ENCODE measurements around the gene BOC. TPM values are rescaled to one million over a fixed set of nuclear protein-coding genes. Genes with fewer than 3 reads are reported as not detected.

The BOC gene
- polyA plus RNA-seq, 6 donors from 2014 or later = not detected

GRCh38 chr3:113240841-113241240 lies 29.5 kb downstream of the BOC start:
- Mint-ChIP-seq H3K4me3 (no peak overlapping the region), H3K27me3 (peaks cover 18 to 35% (median 24%) of the 10 kb centered on the region in 3 donors), H3K27ac (no peak overlapping the region), H3K9me3 (no peaks in the 10 kb centered on the region), H3K36me3 (peaks cover 0 to 5% of the 10 kb centered on the region in 2 donors), H3K4me1 (peaks cover 0 to 6% (median 0%) of the 10 kb centered on the region in 3 donors)
- ATAC-seq (ENCODE audit: low read depth in 2 of 2) (no peak), DNase-seq (no peak)

DNA sequence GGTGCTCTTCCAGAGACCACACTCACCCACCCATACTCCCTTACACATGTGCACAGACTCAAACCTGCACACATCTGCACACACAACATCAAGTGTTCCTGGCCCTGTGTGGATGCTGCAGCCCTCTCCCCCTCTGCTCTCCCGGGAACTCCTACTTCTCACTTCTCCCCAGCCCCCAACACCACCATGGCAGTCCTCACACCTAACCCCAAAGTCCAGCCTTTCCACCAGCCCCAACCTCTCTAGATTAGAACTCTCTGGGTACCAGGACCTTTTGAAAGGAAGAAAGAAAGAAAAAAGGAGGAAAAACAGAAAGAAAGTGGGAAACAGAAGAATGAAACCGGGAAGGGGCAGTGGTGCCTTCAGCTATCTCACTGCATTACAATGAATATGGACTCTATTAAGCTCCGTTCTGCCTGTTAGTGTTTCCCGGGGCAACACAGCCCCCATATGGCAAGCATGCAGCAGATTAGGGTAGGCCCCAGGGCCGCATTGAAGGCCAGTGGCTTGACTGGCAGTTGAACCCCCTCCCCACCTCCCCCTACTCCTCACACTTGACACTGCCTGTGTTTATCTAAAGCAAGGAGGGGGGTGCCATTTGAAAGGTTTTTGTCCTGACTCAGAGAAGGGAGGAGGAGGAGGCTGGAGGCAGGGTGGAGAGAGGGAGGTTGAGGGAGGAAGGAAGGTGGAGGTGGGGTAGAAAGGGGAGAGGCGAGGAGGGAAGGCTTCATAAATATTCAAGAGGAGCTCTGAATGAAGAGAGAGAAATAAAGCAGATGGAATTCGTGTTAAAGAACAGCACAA lies 30.1 kb downstream of the BOC start:
- no peak overlapping the region for H3K27ac Mint-ChIP-seq
- ATAC-seq (ENCODE audit: low read depth in 2 of 2) (no peak), DNase-seq (no peak)
- H3K9me3 Mint-ChIP-seq = no peaks in the 10 kb centered on the region
- peaks cover 0 to 6% (median 0%) of the 10 kb centered on the region in 3 donors for H3K4me1 Mint-ChIP-seq
- H3K4me3 Mint-ChIP-seq = no peak overlapping the region
- H3K36me3 Mint-ChIP-seq = peaks cover 0 to 5% of the 10 kb centered on the region in 2 donors
- peaks cover 18 to 36% (median 25%) of the 10 kb centered on the region in 3 donors for H3K27me3 Mint-ChIP-seq

- ATAC-seq (ENCODE audit: low read depth in 2 of 2) (no peak), DNase-seq (no peak)
- peak overlapping the region in 1 of 6 donors; percentile 24 for H3K27ac Mint-ChIP-seq
- H3K9me3 Mint-ChIP-seq = peaks cover 0 to 2% (median 0%) of the 10 kb centered on the region in 7 donors
- H3K4me3 Mint-ChIP-seq = no peak overlapping the region
- H3K4me1 Mint-ChIP-seq = peaks cover 0 to 6% (median 3%) of the 10 kb centered on the region in 3 donors
- H3K36me3 Mint-ChIP-seq = peaks cover 0 to 5% of the 10 kb centered on the region in 2 donors
- H3K27me3 Mint-ChIP-seq = peaks cover 17 to 39% (median 32%) of the 10 kb centered on the region in 3 donors
Observed at GRCh38 chr3:113242096-113242581, 30.8 kb downstream of the BOC start.

- Mint-ChIP-seq H3K36me3 (peaks cover 0 to 5% of the 10 kb centered on the region in 2 donors), H3K4me1 (peaks cover 0 to 6% (median 3%) of the 10 kb centered on the region in 3 donors), H3K9me3 (peaks cover 0 to 2% (median 0%) of the 10 kb centered on the region in 7 donors), H3K27me3 (peaks cover 18 to 32% (median 29%) of the 10 kb centered on the region in 3 donors), H3K27ac (peak overlapping the region in 1 of 6 donors; percentile 6), H3K4me3 (no peak overlapping the region)
- no peak for ATAC-seq (ENCODE audit: low read depth in 2 of 2)
- DNase-seq = no peak
Observed at GRCh38 chr3:113243071-113243470, 31.7 kb downstream of the BOC start.

DNA sequence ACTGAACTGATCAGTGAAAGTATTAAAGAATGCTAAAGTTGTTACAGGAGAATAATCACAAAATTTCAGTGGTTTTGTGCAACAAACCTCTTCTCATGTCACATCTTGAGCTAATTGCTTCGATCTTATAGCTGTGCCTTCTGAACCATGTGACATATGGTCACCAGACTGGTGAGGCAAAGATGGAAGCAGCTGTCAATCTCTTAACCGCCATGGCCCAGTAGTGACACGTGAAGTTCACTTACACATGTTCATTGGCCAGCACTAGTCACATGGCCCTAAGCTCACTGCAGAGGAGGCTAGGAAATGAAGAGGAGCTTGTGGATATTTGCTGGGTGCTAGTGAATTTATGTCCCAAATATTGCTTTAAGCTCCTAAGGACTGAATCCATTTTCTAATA lies 32.5 kb downstream of the BOC start:
- no peak overlapping the region for H3K27ac Mint-ChIP-seq
- ATAC-seq (ENCODE audit: low read depth in 2 of 2) = no peak

DNA sequence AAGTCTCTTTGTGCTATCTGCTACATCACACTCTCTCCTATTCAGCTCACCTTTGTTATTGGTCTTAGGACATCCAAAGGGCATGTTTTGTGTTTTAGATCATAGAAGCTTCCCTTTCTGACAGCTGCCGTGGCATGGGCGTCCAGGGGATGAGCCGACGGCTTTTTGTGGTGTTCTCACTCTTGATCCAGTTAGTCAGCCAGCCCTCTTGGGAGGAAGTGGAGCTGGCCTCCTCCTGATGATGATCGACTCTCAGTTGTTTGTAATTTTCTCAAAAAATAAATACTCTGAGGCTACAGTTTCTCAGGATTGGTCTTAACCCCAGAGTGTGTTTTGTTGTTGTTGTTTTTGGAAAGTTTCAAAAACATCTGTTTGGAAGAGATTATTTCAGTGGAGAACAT lies 34.4 kb downstream of the BOC start:
- ATAC-seq (ENCODE audit: low read depth in 2 of 2) = no peak
- Mint-ChIP-seq H3K27me3 (peaks cover 18 to 30% (median 19%) of the 10 kb centered on the region in 3 donors), H3K4me1 (peaks cover 0 to 6% (median 3%) of the 10 kb centered on the region in 3 donors), H3K4me3 (no peak overlapping the region), H3K36me3 (peaks cover 0 to 5% of the 10 kb centered on the region in 2 donors), H3K9me3 (peaks cover 0 to 2% (median 0%) of the 10 kb centered on the region in 7 donors), H3K27ac (no peak overlapping the region)
- DNase-seq = no peak

More for the DNA sequence above, 32.5 kb downstream of the BOC start:
- peaks cover 0 to 5% of the 10 kb centered on the region in 2 donors for H3K36me3 Mint-ChIP-seq
- H3K27me3 Mint-ChIP-seq = peaks cover 18 to 30% (median 28%) of the 10 kb centered on the region in 3 donors
- peaks cover 0 to 2% (median 0%) of the 10 kb centered on the region in 7 donors for H3K9me3 Mint-ChIP-seq
- no peak for DNase-seq
- H3K4me3 Mint-ChIP-seq = no peak overlapping the region
- peaks cover 0 to 6% (median 3%) of the 10 kb centered on the region in 3 donors for H3K4me1 Mint-ChIP-seq

DNA sequence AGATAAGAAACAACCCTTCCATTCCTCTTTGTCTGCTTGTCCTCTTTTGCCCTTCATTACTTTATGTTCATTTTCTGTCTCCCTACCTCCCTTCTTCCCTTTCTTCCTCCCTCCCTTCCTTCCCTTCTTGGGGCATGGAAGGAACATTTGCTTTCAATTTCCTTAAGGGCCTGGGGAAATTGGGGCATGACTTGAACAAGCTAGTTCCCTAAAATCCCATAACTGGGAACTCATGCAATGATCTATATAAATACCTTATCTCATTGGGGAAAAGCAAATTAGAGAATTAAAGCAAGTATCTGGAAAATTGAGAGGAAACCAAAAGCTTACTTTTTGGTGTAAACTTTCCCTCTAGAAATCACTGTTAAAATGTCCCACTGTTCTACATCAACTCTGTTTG lies 35.7 kb downstream of the BOC start:
- peaks cover 0 to 2% (median 0%) of the 10 kb centered on the region in 7 donors for H3K9me3 Mint-ChIP-seq
- no peak for DNase-seq
- H3K4me1 Mint-ChIP-seq = peaks cover 0 to 3% (median 0%) of the 10 kb centered on the region in 3 donors
- H3K27me3 Mint-ChIP-seq = peaks cover 9 to 19% (median 13%) of the 10 kb centered on the region in 3 donors
- no peak overlapping the region for H3K4me3 Mint-ChIP-seq
- ATAC-seq (ENCODE audit: low read depth in 2 of 2) = no peak
- no peak overlapping the region for H3K27ac Mint-ChIP-seq
- H3K36me3 Mint-ChIP-seq = peaks cover 0 to 5% of the 10 kb centered on the region in 2 donors

GRCh38 chr3:113247675-113248458 lies 36.5 kb downstream of the BOC start:
- Mint-ChIP-seq H3K27me3 (peaks cover 4 to 19% (median 13%) of the 10 kb centered on the region in 3 donors), H3K9me3 (peaks cover 0 to 2% (median 0%) of the 10 kb centered on the region in 7 donors), H3K27ac (no peak overlapping the region), H3K4me3 (no peak overlapping the region), H3K36me3 (peaks cover 0 to 5% of the 10 kb centered on the region in 2 donors), H3K4me1 (peaks cover 0 to 3% (median 0%) of the 10 kb centered on the region in 3 donors)
- DNase-seq (no peak), ATAC-seq (ENCODE audit: low read depth in 2 of 2) (no peak)

DNA sequence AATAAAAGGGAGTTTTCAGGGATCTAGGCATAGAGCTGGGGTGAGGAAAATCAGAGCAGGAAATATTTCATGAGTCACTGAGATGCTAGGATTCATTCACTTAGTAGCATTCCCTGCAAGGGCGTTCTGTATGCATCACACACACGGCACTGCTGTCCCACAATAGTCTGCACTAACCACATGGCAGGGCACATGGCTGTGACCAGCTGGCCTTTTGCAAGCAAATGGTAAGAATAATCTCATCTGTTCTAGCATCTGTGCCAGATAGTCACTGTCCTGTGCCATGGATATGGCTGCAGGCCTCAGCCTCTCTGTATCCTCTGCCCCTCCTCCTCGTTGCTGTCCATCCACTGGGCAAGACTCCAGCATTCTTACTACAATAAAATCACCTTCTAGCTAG lies 37.8 kb downstream of the BOC start:
- H3K4me3 Mint-ChIP-seq = no peak overlapping the region
- ATAC-seq (ENCODE audit: low read depth in 2 of 2) = no peak
- H3K4me1 Mint-ChIP-seq = peaks cover 3 to 9% (median 5%) of the 10 kb centered on the region in 3 donors
- peaks cover 4 to 19% (median 13%) of the 10 kb centered on the region in 3 donors for H3K27me3 Mint-ChIP-seq
- no peak overlapping the region for H3K27ac Mint-ChIP-seq
- peaks cover 0 to 5% of the 10 kb centered on the region in 2 donors for H3K36me3 Mint-ChIP-seq
- peaks cover 0 to 2% (median 0%) of the 10 kb centered on the region in 7 donors for H3K9me3 Mint-ChIP-seq
- no peak for DNase-seq

DNA sequence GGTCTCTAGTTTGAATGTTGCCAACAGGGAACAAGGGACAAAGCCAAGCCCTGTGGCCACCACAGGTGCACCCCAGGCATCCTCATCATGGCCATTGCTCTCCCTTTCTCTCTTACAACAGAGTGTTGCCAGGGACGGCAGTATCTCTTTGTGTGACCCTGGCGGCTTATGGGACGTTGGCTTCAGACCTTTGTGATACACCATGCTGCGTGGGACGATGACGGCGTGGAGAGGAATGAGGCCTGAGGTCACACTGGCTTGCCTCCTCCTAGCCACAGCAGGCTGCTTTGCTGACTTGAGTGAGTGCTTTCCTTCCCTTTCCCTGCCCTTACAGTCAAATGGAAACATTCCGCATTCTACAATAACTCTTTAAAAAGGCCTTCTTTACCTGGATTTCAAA lies 38.2 kb downstream of the BOC start:
- ATAC-seq (ENCODE audit: low read depth in 2 of 2) (no peak), DNase-seq (no peak)
- H3K4me1 Mint-ChIP-seq = peaks cover 8 to 11% (median 10%) of the 10 kb centered on the region in 3 donors
- no peak overlapping the region for H3K27ac Mint-ChIP-seq
- H3K27me3 Mint-ChIP-seq = peaks cover 4 to 19% (median 13%) of the 10 kb centered on the region in 3 donors
- peaks cover 0 to 4% (median 0%) of the 10 kb centered on the region in 7 donors for H3K9me3 Mint-ChIP-seq
- H3K4me3 Mint-ChIP-seq = no peak overlapping the region
- H3K36me3 Mint-ChIP-seq = peaks cover 0 to 5% of the 10 kb centered on the region in 2 donors

DNA sequence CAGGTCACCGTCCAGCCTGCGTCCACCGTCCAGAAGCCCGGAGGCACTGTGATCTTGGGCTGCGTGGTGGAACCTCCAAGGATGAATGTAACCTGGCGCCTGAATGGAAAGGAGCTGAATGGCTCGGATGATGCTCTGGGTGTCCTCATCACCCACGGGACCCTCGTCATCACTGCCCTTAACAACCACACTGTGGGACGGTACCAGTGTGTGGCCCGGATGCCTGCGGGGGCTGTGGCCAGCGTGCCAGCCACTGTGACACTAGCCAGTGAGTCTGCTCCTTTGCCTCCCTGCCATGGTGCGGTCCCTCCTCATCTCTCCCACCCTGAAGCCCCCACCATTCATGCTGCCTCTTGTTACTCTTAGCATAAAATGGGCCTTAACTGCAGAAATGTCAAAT lies 39.2 kb downstream of the BOC start:
- Mint-ChIP-seq H3K4me3 (no peak overlapping the region), H3K9me3 (peaks cover 0 to 4% (median 0%) of the 10 kb centered on the region in 7 donors), H3K27me3 (peaks cover 4 to 12% (median 11%) of the 10 kb centered on the region in 3 donors), H3K4me1 (peaks cover 16 to 18% (median 17%) of the 10 kb centered on the region in 3 donors), H3K27ac (no peak overlapping the region), H3K36me3 (peaks cover 0 to 1% of the 10 kb centered on the region in 2 donors)
- ATAC-seq (ENCODE audit: low read depth in 2 of 2) = no peak
- no peak for DNase-seq

DNA sequence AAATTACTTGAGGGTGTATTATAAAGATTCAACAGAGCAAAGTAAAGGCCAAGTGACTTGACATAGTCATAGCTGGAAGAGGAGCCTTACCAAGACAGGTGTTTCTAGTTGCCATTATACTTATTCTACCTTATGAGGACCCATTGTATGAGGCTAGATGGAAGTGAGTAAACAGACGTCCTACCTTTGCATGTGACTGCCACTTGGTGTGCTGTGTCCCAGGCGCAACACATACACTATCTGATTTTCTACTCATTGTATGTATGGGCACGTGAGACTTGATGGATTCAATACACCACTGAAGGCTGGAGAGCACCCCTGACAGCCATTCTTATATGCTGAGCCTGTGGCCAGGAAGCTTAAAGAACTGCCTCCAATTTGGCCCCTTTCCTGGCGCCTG lies 40.5 kb downstream of the BOC start:
- H3K9me3 Mint-ChIP-seq = peaks cover 0 to 4% (median 0%) of the 10 kb centered on the region in 7 donors
- H3K36me3 Mint-ChIP-seq = no peaks in the 10 kb centered on the region
- ATAC-seq (ENCODE audit: low read depth in 2 of 2) = no peak
- DNase-seq = no peak
- H3K4me3 Mint-ChIP-seq = no peak overlapping the region
- no peak overlapping the region for H3K27ac Mint-ChIP-seq
- H3K27me3 Mint-ChIP-seq = peaks cover 4 to 6% (median 5%) of the 10 kb centered on the region in 3 donors
- peaks cover 16 to 18% (median 18%) of the 10 kb centered on the region in 3 donors for H3K4me1 Mint-ChIP-seq

DNA sequence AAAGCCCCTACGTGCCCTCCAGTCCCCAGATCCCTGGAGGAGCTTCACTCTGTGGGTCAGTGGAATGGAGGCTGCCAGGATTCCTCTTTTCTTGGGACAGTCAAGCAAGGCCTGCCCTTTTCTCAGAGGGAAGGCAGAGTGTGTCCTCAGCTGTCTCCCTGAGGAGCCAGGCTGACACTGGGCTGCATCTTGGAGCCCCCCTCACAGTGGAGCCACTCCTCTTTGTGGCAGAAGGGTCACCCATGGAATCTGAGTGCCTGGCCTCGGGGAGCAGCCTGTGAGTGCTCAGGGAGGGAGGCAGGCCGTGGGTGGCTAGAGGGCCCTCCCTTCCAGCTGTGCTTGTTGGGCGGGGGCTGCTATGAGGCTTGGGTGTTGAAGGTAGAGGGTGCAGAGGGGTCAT lies 41.2 kb downstream of the BOC start:
- Mint-ChIP-seq H3K4me3 (no peak overlapping the region), H3K4me1 (peaks cover 13 to 18% (median 18%) of the 10 kb centered on the region in 3 donors), H3K27me3 (peaks cover 0 to 3% (median 0%) of the 10 kb centered on the region in 3 donors), H3K36me3 (no peaks in the 10 kb centered on the region), H3K9me3 (peaks cover 0 to 4% (median 0%) of the 10 kb centered on the region in 7 donors), H3K27ac (no peak overlapping the region)
- no peak for DNase-seq
- ATAC-seq (ENCODE audit: low read depth in 2 of 2) = no peak

Data from naive B cell (primary cell).